ENCODE data around the gene CAB39.

The CAB39 gene

GRCh38 chr2:230793572-230794359, 81.1 kb downstream of the CAB39 start:
- H3K4me3 ChIP-seq (replicated peaks in 1 of 2; ENCODE audit: low read depth in 2 of 2, low read length in 2 of 2), result no peak overlapping the region
- no peak for TF ChIP-seq CTCF (IDR thresholded peaks at IDR 0.05; ENCODE audit: low read depth, low read length)
- peak; percentile 97 to 99 for DNase-seq (ENCODE audit: low read depth in 2 of 2)

- H3K4me3 ChIP-seq (replicated peaks in 1 of 2; ENCODE audit: low read depth in 2 of 2, low read length in 2 of 2), result no peak overlapping the region
- DNase-seq (ENCODE audit: low read depth in 2 of 2), result peak; percentile 17 to 61
- no peak for TF ChIP-seq CTCF (IDR thresholded peaks at IDR 0.05; ENCODE audit: low read depth, low read length)
These were observed 81.9 kb downstream of the CAB39 start for GRCh38 chr2:230794497-230794896.

GRCh38 chr2:230795856-230796255, 83.2 kb downstream of the CAB39 start:
- TF ChIP-seq CTCF (IDR thresholded peaks at IDR 0.05; ENCODE audit: low read depth, low read length), result no peak
- no peak overlapping the region for H3K4me3 ChIP-seq (replicated peaks in 1 of 2; ENCODE audit: low read depth in 2 of 2, low read length in 2 of 2)
- peak; percentile 44 to 78 for DNase-seq (ENCODE audit: low read depth in 2 of 2)

GRCh38 chr2:230796280-230796862, 83.7 kb downstream of the CAB39 start:
- no peak overlapping the region for H3K4me3 ChIP-seq (replicated peaks in 1 of 2; ENCODE audit: low read depth in 2 of 2, low read length in 2 of 2)
- TF ChIP-seq CTCF (IDR thresholded peaks at IDR 0.05; ENCODE audit: low read depth, low read length), result no peak
- peak in 1 of 2 donors; percentile 30 for DNase-seq (ENCODE audit: low read depth in 2 of 2)

- H3K4me3 ChIP-seq (replicated peaks in 1 of 2; ENCODE audit: low read depth in 2 of 2, low read length in 2 of 2), result no peak overlapping the region
- no peak for TF ChIP-seq CTCF (IDR thresholded peaks at IDR 0.05; ENCODE audit: low read depth, low read length)
- peak; percentile 35 to 57 for DNase-seq (ENCODE audit: low read depth in 2 of 2)
These were observed 85.2 kb downstream of the CAB39 start for GRCh38 chr2:230797515-230798495.

GRCh38 chr2:230798769-230799399, 86.2 kb downstream of the CAB39 start:
- peak; percentile 52 for TF ChIP-seq CTCF (IDR thresholded peaks at IDR 0.05; ENCODE audit: low read depth, low read length)
- no peak overlapping the region for H3K4me3 ChIP-seq (replicated peaks in 1 of 2; ENCODE audit: low read depth in 2 of 2, low read length in 2 of 2)
- peak; percentile 73 for DNase-seq (ENCODE audit: low read depth in 2 of 2)
